ENCODE data around the gene ACOX2. TPM values are rescaled to one million over a fixed set of nuclear protein-coding genes. Genes with fewer than 3 reads are reported as not detected.

The ACOX2 gene
- total RNA-seq, 2 experiments from 2014 or later, result not detected

DNA sequence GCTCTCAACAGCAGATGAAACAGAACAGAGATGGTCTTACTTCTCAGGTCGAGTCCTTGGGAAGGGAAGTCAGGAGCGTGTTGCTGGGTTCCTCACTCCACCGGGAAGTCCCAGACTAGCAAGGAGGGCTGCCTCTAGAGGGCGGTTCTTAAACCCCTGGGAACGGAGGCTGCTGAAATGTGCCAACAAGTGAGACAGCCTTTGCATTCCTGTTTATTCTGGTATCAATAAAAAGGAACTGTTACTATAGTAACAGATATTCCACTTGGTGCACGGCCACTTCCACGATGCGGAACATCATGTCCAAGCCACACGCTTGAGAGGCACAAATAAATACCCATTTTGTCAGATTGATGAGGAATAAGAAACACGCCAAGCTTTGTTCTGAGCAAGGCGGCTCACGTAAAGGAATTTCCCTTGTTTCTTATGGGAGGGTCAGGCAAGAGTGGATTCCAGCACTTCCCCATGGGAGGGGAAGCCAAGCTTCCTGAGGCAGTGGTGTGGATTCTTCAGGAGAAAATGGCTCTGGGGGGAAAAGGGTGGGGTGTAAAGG, 40.4 kb upstream of the ACOX2 start, which contains the start of gene FAM107A:
TSS of gene FAM107A (minus strand) at position 123 of the 553 bp plus-strand sequence. CDS start 7,531 bp downstream, outside the sequence.
- H2AFZ ChIP-seq (ENCODE audit: low read length), result no peak within 1 kb of the TSS
- no peaks in the 10 kb centered on the region for H3K4me1 ChIP-seq (ENCODE audit: insufficient read depth, low read length, poor library complexity, severe bottlenecking)
- no TSS peak for BruUV-seq (replicated peaks)
- intact Hi-C loops (cut with micrococcal nuclease; ENCODE audit: unreplicated experiment), result no loop called here
- TF ChIP-seq, protein P1, sequence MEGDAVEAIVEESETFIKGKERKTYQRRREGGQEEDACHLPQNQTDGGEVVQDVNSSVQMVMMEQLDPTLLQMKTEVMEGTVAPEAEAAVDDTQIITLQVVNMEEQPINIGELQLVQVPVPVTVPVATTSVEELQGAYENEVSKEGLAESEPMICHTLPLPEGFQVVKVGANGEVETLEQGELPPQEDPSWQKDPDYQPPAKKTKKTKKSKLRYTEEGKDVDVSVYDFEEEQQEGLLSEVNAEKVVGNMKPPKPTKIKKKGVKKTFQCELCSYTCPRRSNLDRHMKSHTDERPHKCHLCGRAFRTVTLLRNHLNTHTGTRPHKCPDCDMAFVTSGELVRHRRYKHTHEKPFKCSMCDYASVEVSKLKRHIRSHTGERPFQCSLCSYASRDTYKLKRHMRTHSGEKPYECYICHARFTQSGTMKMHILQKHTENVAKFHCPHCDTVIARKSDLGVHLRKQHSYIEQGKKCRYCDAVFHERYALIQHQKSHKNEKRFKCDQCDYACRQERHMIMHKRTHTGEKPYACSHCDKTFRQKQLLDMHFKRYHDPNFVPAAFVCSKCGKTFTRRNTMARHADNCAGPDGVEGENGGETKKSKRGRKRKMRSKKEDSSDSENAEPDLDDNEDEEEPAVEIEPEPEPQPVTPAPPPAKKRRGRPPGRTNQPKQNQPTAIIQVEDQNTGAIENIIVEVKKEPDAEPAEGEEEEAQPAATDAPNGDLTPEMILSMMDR (conservative IDR thresholded peaks at IDR 0.05; ENCODE audit: low read length), result no peak
- TF ChIP-seq EZH2phosphoT487 (IDR thresholded peaks at IDR 0.05; ENCODE audit: borderline replicate concordance, low read depth, low read length), result no peak
- H3K9me3 ChIP-seq (ENCODE audit: low read length), result no peaks in the 10 kb centered on the region
- H4K20me1 ChIP-seq (ENCODE audit: insufficient read depth, low read length), result no peaks in the 10 kb centered on the region
- H3K36me3 ChIP-seq (ENCODE audit: insufficient read depth, low read length), result no peaks in the 10 kb centered on the region
- no peak for DNase-seq (ENCODE audit: low spot score)
- no peak within 1 kb of the TSS for H3K27ac ChIP-seq (ENCODE audit: low read depth, low read length, poor library complexity, severe bottlenecking)
- no peak within 1 kb of the TSS for H3K4me3 ChIP-seq (ENCODE audit: low read depth, low read length, poor library complexity, severe bottlenecking)
- CTCF ChIA-PET (ENCODE audit: unreplicated experiment), result no interaction called here
- no peaks in the 10 kb centered on the region for H3K79me2 ChIP-seq (ENCODE audit: insufficient read depth, low read depth, low read length)
- POLR2A ChIA-PET, result no interaction called here
- no peak within 1 kb of the TSS for H3K4me2 ChIP-seq (ENCODE audit: low read length)
- H3K9me2 ChIP-seq (ENCODE audit: insufficient read depth, low read length), result no peaks in the 10 kb centered on the region

DNA sequence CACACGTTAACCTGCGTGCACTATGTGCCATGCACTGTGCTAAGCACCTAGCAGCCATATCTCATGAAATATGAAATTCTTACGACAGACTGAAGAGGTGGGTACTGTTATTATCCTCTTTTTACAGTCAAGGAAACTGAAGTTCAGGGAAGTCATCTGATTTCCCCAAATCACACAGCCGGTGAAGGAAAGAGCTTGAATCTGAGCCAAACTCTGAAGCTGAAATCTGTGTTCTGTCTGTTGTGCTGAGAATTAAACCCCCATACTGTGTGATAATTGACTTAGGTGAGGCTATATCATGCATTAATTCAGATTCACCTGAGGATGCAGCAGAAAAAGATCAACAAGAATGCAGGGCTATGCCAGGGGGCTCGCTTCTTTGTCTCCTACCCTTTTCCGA, 39.7 kb upstream of the ACOX2 start:
- POLR2A ChIA-PET, result no interaction called here
- no peak overlapping the region for H2AFZ ChIP-seq (ENCODE audit: low read length)
- CTCF ChIA-PET (ENCODE audit: unreplicated experiment), result interaction anchor here (1.0 kb wide), 1 partner anchor 53 kb away, joined by 3 read pairs; no protein-coding TSS in a partner anchor

More for the DNA sequence above, 39.7 kb upstream of the ACOX2 start:
- intact Hi-C loops (cut with micrococcal nuclease; ENCODE audit: unreplicated experiment), result no loop called here
- no peak for DNase-seq (ENCODE audit: low spot score)
- Histone ChIP-seq H3K9me3 (ENCODE audit: low read length) (no peaks in the 10 kb centered on the region), H3K27ac (ENCODE audit: low read depth, low read length, poor library complexity, severe bottlenecking) (no peak overlapping the region), H4K20me1 (ENCODE audit: insufficient read depth, low read length) (no peaks in the 10 kb centered on the region), H3K4me2 (ENCODE audit: low read length) (no peak overlapping the region), H3K9me2 (ENCODE audit: insufficient read depth, low read length) (no peaks in the 10 kb centered on the region), H3K4me1 (ENCODE audit: insufficient read depth, low read length, poor library complexity, severe bottlenecking) (no peaks in the 10 kb centered on the region), H3K36me3 (ENCODE audit: insufficient read depth, low read length) (no peaks in the 10 kb centered on the region), H3K4me3 (ENCODE audit: low read depth, low read length, poor library complexity, severe bottlenecking) (no peak overlapping the region), H3K79me2 (ENCODE audit: insufficient read depth, low read depth, low read length) (no peaks in the 10 kb centered on the region)
- no TSS peak for BruUV-seq (replicated peaks)
- TF ChIP-seq, protein P1 (conservative IDR thresholded peaks at IDR 0.05; ENCODE audit: low read length), result no peak
- no peak for TF ChIP-seq EZH2phosphoT487 (IDR thresholded peaks at IDR 0.05; ENCODE audit: borderline replicate concordance, low read depth, low read length)
